GM19468 (cell line): ENCODE measurements around the gene AUNIP.

Source experiments
- ATAC-seq: cut with Tn5 transposase; IDR thresholded peaks from one replicate; pipeline ENCODE4 v1.9.1; 2021; ENCODE audit warnings: mild to moderate bottlenecking, moderate library complexity, moderate number of reproducible peaks; ENCODE audit not compliant: unreplicated experiment; ENCODE audit errors: extremely low read depth

Gene AUNIP

GRCh38 chr1:25889470-25889869 lies 30.2 kb upstream of the AUNIP start:
- no peak for ATAC-seq

GRCh38 chr1:25888426-25888987 lies 29.2 kb upstream of the AUNIP start:
- ATAC-seq: no peak

- no peak for ATAC-seq
Observed at GRCh38 chr1:25885602-25886001, 26.3 kb upstream of the AUNIP start.

- ATAC-seq: no peak
Observed at GRCh38 chr1:25881266-25881665, 22.0 kb upstream of the AUNIP start.

GRCh38 chr1:25880518-25880917 lies 21.3 kb upstream of the AUNIP start:
- no peak for ATAC-seq

GRCh38 chr1:25879675-25880074 lies 20.4 kb upstream of the AUNIP start:
- no peak for ATAC-seq

GRCh38 chr1:25878690-25879089 lies 19.4 kb upstream of the AUNIP start:
- ATAC-seq: no peak

- no peak for ATAC-seq
Observed at GRCh38 chr1:25877155-25877554, 17.9 kb upstream of the AUNIP start.

GRCh38 chr1:25876693-25877077 lies 17.4 kb upstream of the AUNIP start:
- ATAC-seq: no peak

- no peak for ATAC-seq
Observed at GRCh38 chr1:25875856-25876692, 16.8 kb upstream of the AUNIP start.

- ATAC-seq: peak; percentile 30
Observed at GRCh38 chr1:25875154-25875855, 16.0 kb upstream of the AUNIP start, which contains the start of gene PAQR7. Gene PAQR7, minus strand, starts transcription at chr1:25875708. Its CDS starts 11,869 bp downstream, at chr1:25863839.

GRCh38 chr1:25874635-25875153 lies 15.4 kb upstream of the AUNIP start:
- ATAC-seq: no peak

- ATAC-seq: no peak
Observed at GRCh38 chr1:25874209-25874608, 15.0 kb upstream of the AUNIP start.

GRCh38 chr1:25873120-25873519 lies 13.9 kb upstream of the AUNIP start:
- no peak for ATAC-seq

- no peak for ATAC-seq
Observed at GRCh38 chr1:25872713-25873112, 13.5 kb upstream of the AUNIP start.

GRCh38 chr1:25871704-25872494 lies 12.6 kb upstream of the AUNIP start:
- no peak for ATAC-seq

- ATAC-seq: no peak
Observed at GRCh38 chr1:25871086-25871703, 11.9 kb upstream of the AUNIP start.

- no peak for ATAC-seq
Observed at GRCh38 chr1:25870614-25871013, 11.4 kb upstream of the AUNIP start.

GRCh38 chr1:25869909-25870606 lies 10.8 kb upstream of the AUNIP start:
- no peak for ATAC-seq
